Ascending aorta (tissue), 2 donors: ENCODE measurements around the gene HAUS1. TPM values are rescaled to one million over a fixed set of nuclear protein-coding genes. Genes with fewer than 3 reads are reported as not detected.
"Not testable (repeated sequence)": the region's sequence is repeated elsewhere in the genome, so short reads cannot be mapped to it uniquely, and the experiment has no call there.

Experiments
- DNase-seq, 2 donors: peaks; one replicate each; pipeline ENCODE4 v3.0.0-alpha.2; 2019; ENCODE audit warnings: low spot score in 2 of 2
- H3K27ac ChIP-seq, 2 donors: fragments of 200-600 bp; sonication (generic); one replicate each; pipeline ENCODE4 v1.5.1; 2016 to 2017; ENCODE audit warnings: mild to moderate bottlenecking in 1 of 2
- H3K27me3 ChIP-seq: fragments of 200-600 bp; sonication (generic); one replicate; pipeline ENCODE4 v1.5.1; 2017
- H3K36me3 ChIP-seq, 2 donors: fragments of 200-600 bp; sonication (generic); one replicate each; pipeline ENCODE4 v1.5.1; 2016
- H3K4me1 ChIP-seq, 2 donors: fragments of 200-600 bp; sonication (generic); one replicate each; pipeline ENCODE4 v1.5.1; 2016 to 2017; ENCODE audit warnings: mild to moderate bottlenecking in 1 of 2
- H3K4me3 ChIP-seq, 2 donors: fragments of 200-600 bp; sonication (generic); one replicate each; pipeline ENCODE4 v1.5.1; 2016 to 2017; ENCODE audit warnings: mild to moderate bottlenecking in 1 of 2
- H3K9me3 ChIP-seq, 2 donors: fragments of 200-600 bp; sonication (generic); one replicate each; pipeline ENCODE4 v1.5.1; 2016
- intact Hi-C: fragments of 100-400 bp; cut with DNase I; formaldehyde crosslinking; loops from one replicate; pipeline ENCODE4 v1.15.1; 2023
- total RNA-seq: library from RNA; depleted of rRNA; stranded (reverse); fragments of >200 nt; gene quantifications from one replicate; pipeline ENCODE4 v1.1.0, GENCODE V29; 2016
- TF ChIP-seq, protein P1 (sequence below), 3 experiments: fragments of 200-600 bp in 2 of 3; fragments of 450-650 bp in 1 of 3; sonication (generic) in 2 of 3; IDR thresholded peaks; one replicate each; pipeline ENCODE4 v1.5.1; 2016 to 2019; ENCODE audit warnings: antibody characterized with exemption in 3 of 3, mild to moderate bottlenecking in 1 of 3, moderate library complexity in 1 of 3

Gene HAUS1
- total RNA-seq, 1 donor from 2014 or later = 5.0 TPM

DNA sequence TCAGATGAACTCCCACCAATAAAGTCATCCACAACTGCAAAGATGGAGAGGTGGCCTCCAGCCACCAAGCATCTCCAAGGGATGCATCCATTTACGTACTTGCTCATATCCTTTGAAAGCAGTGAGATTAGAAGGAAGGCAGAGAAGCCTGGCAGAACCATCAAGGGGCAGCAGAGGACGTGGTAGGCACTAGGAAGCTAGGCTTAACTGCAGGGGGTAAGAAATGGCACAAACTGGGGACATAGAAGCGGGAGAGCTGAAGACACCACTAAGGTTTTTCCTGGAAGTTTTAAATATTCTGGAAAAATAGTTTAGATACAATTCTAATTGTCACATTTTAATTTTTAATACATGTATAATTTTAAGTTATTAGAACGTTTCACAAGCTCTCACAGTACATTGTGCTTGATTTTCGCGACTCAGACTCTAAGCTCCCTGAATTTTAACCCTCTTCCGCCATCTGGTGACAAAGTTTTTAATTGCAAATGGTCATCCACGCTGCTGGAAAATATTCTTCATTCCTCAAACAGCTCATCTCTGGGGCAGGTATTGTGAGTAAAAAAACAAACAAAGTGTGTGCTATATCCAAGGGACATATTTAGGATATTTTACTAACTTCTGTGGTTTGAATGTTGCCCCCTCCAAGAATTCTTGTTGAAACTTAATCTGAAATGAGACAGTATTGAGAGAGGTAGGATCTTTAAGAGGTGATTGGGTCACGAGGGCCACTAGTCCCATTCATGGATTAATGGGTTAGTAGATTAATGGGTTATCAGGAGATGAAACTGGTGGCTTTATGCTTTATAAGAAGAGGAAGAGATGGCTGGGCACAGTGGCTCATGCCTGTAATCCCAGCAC is 30.5 kb upstream of the HAUS1 start:
- H3K4me1 ChIP-seq = peaks cover 4 to 8% of the 10 kb centered on the region in 2 donors
- peak overlapping the region in 1 of 2 donors; percentile 38 for H3K4me3 ChIP-seq
- H3K27me3 ChIP-seq = no peaks in the 10 kb centered on the region
- intact Hi-C loops = loop anchor here (5.0 to 10.0 kb wide), 3 partner anchors 46 to 409 kb away; partner anchors contain the start of gene EPG5
- no peaks in the 10 kb centered on the region for H3K9me3 ChIP-seq
- TF ChIP-seq, protein P1, sequence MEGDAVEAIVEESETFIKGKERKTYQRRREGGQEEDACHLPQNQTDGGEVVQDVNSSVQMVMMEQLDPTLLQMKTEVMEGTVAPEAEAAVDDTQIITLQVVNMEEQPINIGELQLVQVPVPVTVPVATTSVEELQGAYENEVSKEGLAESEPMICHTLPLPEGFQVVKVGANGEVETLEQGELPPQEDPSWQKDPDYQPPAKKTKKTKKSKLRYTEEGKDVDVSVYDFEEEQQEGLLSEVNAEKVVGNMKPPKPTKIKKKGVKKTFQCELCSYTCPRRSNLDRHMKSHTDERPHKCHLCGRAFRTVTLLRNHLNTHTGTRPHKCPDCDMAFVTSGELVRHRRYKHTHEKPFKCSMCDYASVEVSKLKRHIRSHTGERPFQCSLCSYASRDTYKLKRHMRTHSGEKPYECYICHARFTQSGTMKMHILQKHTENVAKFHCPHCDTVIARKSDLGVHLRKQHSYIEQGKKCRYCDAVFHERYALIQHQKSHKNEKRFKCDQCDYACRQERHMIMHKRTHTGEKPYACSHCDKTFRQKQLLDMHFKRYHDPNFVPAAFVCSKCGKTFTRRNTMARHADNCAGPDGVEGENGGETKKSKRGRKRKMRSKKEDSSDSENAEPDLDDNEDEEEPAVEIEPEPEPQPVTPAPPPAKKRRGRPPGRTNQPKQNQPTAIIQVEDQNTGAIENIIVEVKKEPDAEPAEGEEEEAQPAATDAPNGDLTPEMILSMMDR (IDR thresholded peaks at IDR 0.05) = peak; percentile 37 to 69 (median 63)
- peak in 1 of 2 donors; percentile 69 for DNase-seq
- no peak overlapping the region for H3K27ac ChIP-seq
- H3K36me3 ChIP-seq = no peaks in the 10 kb centered on the region

DNA sequence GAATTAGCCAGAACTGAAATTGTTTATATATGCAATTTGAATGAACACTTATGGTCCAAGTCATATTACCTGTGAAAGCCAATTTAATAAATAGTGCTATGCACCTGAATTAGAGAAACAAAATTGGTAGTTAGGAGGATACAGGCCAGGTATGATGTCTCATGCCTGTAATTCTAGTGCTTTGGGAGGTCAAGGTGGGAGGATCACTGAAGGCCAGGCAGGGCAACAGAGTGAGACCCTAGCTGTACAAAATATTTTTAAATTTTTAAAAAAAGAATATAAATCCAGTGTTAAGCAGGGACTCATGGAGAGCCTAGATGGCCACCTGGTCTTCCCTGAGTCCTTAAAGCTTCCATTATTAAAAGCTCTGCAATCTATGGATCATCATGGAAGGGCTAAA is 24.8 kb upstream of the HAUS1 start:
- Histone ChIP-seq H3K4me3 (no peak overlapping the region), H3K27me3 (no peaks in the 10 kb centered on the region), H3K4me1 (no peaks in the 10 kb centered on the region), H3K9me3 (no peaks in the 10 kb centered on the region), H3K36me3 (peaks cover 28 to 48% of the 10 kb centered on the region in 2 donors), H3K27ac (no peak overlapping the region)
- intact Hi-C loops = loop anchor here (10.0 kb wide), 1 partner anchor 415 kb away; no protein-coding TSS in a partner anchor
- DNase-seq = no peak
- TF ChIP-seq, protein P1 (IDR thresholded peaks at IDR 0.05) = no peak

DNA sequence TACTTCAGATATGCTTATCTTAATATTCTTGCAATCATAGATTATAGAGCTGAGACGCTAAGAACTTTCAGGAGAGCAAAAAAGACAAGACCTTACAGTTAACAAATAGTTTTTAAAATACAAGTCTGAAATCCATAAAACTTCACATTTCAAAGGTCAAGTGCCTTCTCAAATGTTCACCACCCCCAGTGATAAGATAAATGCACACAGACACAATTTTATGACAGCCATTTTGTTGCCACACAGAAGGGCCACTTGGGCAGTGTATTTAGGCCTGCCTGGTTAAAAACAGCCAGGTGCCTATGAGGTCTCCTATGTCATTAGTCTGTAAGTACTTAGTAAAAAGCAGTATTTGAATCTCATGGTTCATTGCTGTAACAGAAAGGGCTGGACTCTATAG is 24.0 kb upstream of the HAUS1 start:
- TF ChIP-seq, protein P1 (IDR thresholded peaks at IDR 0.05) = no peak
- Histone ChIP-seq H3K27me3 (no peaks in the 10 kb centered on the region), H3K9me3 (no peaks in the 10 kb centered on the region), H3K27ac (no peak overlapping the region), H3K4me3 (no peak overlapping the region), H3K4me1 (no peaks in the 10 kb centered on the region), H3K36me3 (peaks cover 36 to 57% of the 10 kb centered on the region in 2 donors)
- intact Hi-C loops = no loop called here
- no peak for DNase-seq

DNA sequence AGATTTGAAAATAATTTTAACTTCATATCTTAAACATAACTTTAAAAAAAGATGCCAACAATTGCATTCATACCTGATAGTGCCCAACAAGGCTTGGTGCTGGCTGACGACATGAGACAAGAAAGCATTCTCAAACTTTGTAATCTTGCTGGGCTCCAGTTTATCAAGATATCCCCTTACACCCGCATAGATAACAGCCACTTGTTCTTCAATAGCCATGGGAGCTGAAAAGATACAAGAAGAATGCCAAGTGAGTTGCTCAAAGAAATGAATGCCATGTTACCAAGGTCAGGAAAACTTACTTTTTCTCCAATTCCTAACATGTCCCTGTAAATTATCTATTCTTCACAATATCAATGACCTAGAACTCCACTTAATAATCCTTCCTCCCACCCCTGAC is 19.8 kb upstream of the HAUS1 start:
- Histone ChIP-seq H3K9me3 (no peaks in the 10 kb centered on the region), H3K27ac (no peak overlapping the region), H3K27me3 (no peaks in the 10 kb centered on the region), H3K36me3 (peaks cover 77 to 96% of the 10 kb centered on the region in 2 donors), H3K4me3 (no peak overlapping the region), H3K4me1 (no peaks in the 10 kb centered on the region)
- TF ChIP-seq, protein P1 (IDR thresholded peaks at IDR 0.05) = no peak
- intact Hi-C loops = no loop called here
- DNase-seq = no peak

DNA sequence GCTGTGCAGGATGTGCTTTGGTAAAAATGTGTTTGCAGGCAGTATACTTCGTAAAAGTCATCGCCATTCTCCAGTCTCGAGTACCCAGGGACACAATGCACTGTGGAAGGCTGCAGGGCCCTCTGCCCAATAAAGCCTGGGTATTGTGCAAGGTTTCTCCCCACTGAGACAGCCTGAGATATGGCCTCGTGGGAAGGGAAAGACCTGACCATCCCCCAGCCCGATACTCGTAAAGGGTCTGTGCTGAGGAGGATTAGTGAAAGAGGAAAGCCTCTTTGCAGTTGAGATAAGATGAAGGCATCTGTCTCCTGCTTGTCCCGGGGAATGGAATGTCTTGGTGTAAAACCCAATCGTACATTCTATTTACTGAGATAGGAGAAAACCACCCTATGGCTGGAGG is 15.7 kb upstream of the HAUS1 start:
- peaks cover 92 to 99% of the 10 kb centered on the region in 2 donors for H3K36me3 ChIP-seq
- DNase-seq, H3K27me3 ChIP-seq, intact Hi-C loops, H3K4me3 ChIP-seq, H3K4me1 ChIP-seq, H3K9me3 ChIP-seq, H3K27ac ChIP-seq: not testable (repeated sequence)

DNA sequence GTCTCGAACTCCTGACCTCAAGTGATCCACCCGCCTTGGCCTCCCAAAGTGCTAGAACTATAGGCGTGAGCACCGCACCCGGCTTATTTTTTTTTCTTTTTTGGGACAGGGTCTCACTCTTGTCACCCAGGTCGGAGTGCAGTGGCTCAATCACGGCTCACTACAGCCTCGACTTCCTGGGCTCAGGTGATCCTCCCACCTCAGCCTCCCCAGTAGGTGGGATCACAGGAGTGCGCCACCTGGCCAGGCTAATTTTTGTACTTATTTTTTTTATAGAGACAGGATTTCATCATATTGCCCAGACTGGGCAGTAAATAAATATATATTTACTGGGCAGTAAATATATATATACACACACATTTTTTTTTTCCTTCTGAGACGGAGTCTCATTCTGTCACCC is 8.7 kb upstream of the HAUS1 start:
- intact Hi-C loops = loop anchor here (5.0 kb wide), 1 partner anchor 77 kb away; a partner anchor contains a TSS
- Histone ChIP-seq H3K9me3 (no peaks in the 10 kb centered on the region), H3K4me1 (peaks cover 3 to 22% of the 10 kb centered on the region in 2 donors), H3K36me3 (peaks cover 34 to 41% of the 10 kb centered on the region in 2 donors), H3K27me3 (no peaks in the 10 kb centered on the region), H3K27ac (no peak overlapping the region), H3K4me3 (peak overlapping the region in 1 of 2 donors; percentile 84)
- TF ChIP-seq, protein P1 (IDR thresholded peaks at IDR 0.05) = no peak
- DNase-seq = no peak
